IMR-90 (cell line): ENCODE data around the gene ENDOU. TPM values are rescaled to one million over a fixed set of nuclear protein-coding genes. Genes with fewer than 3 reads are reported as not detected.

Experiments used
- ATAC-seq: fragments of 200-7000 bp; cut with Tn5 transposase; 2 replicates; pipeline ENCODE4 v1.9.1; 2020; ENCODE audit warnings: low read depth, mild to moderate bottlenecking, moderate library complexity
- BruUV-seq: library from RNA; stranded (reverse); fragments of 400-500 nt; replicated peaks from 2 replicates; lab custom pipeline; 2021; lab: Mats Ljungman, UMichigan
- CTCF ChIA-PET: fragments of 300-600 bp; formaldehyde crosslinking; extraction: SDS; loops from one replicate; lab custom pipeline; 2021; ENCODE audit warnings: antibody characterized with exemption; lab: Yijun Ruan, JAX
- POLR2A ChIA-PET: fragments of 300-600 bp; sonication (Branson Sonifier 250); formaldehyde crosslinking; loops from one replicate; lab custom pipeline; 2022; ENCODE audit warnings: antibody characterized with exemption; ENCODE audit not compliant: unreplicated experiment; lab: Charles Lee
- DNase-seq: peaks from one replicate; pipeline ENCODE4 v3.0.0; 2013
- H2AFZ ChIP-seq: replicated peaks from 2 replicates; pipeline ENCODE3; 2013; ENCODE audit warnings: low read length, mild to moderate bottlenecking; ENCODE audit not compliant: poor library complexity
- H2AK5ac ChIP-seq: 2 replicates; pipeline ENCODE4 v1.6.1; 2013; ENCODE audit warnings: low read depth, low read length, inconsistent platforms
- H2AK9ac ChIP-seq: replicated peaks from 2 replicates; pipeline ENCODE3; 2013; ENCODE audit warnings: mild to moderate bottlenecking, low read depth, low read length, moderate library complexity; ENCODE audit not compliant: poor library complexity
- H2BK120ac ChIP-seq: 2 replicates; pipeline ENCODE4 v1.6.1; 2013; ENCODE audit warnings: low read depth, low read length, inconsistent platforms
- H2BK15ac ChIP-seq: 3 replicates; pipeline ENCODE4 v1.6.1; 2013; ENCODE audit warnings: low read depth, low read length, inconsistent platforms
- H2BK20ac ChIP-seq: 2 replicates; pipeline ENCODE4 v1.6.1; 2013; ENCODE audit warnings: low read depth, mild to moderate bottlenecking, inconsistent platforms, low read length, moderate library complexity
- H2BK5ac ChIP-seq: 2 replicates; pipeline ENCODE4 v1.6.1; 2013; ENCODE audit warnings: mild to moderate bottlenecking, low read depth, low read length, inconsistent platforms; ENCODE audit not compliant: poor library complexity, severe bottlenecking
- H3K14ac ChIP-seq: replicated peaks from 2 replicates; pipeline ENCODE4 v1.6.1; 2013; ENCODE audit warnings: low read depth, low read length, inconsistent platforms
- H3K18ac ChIP-seq: 2 replicates; pipeline ENCODE4 v1.6.1; 2013; ENCODE audit warnings: low read depth, low read length, control low read depth
- H3K23ac ChIP-seq: 2 replicates; pipeline ENCODE4 v1.6.1; 2013; ENCODE audit warnings: low read depth, low read length, inconsistent platforms
- H3K27ac ChIP-seq: 2 replicates; pipeline ENCODE4 v1.5.1; 2013; ENCODE audit warnings: mild to moderate bottlenecking, control low read depth, low read length; ENCODE audit not compliant: insufficient read depth
- H3K27me3 ChIP-seq: 2 replicates; pipeline ENCODE4 v1.6.1; 2013; ENCODE audit warnings: low read length; ENCODE audit not compliant: control insufficient read depth, insufficient read depth
- H3K36me3 ChIP-seq: 2 replicates; pipeline ENCODE4 v1.6.1; 2013; ENCODE audit warnings: low read length, mixed read lengths; ENCODE audit not compliant: control insufficient read depth, insufficient read depth
- H3K4ac ChIP-seq: 2 replicates; pipeline ENCODE4 v1.6.1; 2013; ENCODE audit warnings: low read depth, low read length, inconsistent platforms
- H3K4me1 ChIP-seq: 2 replicates; pipeline ENCODE4 v1.6.1; 2013; ENCODE audit warnings: low read length, mixed read lengths; ENCODE audit not compliant: control insufficient read depth, insufficient read depth
- H3K4me2 ChIP-seq: 2 replicates; pipeline ENCODE4 v1.6.1; 2013; ENCODE audit warnings: low read depth, mild to moderate bottlenecking, control low read depth, low read length, moderate library complexity
- H3K4me3 ChIP-seq: 2 replicates; pipeline ENCODE4 v1.5.1; 2013; ENCODE audit warnings: low read depth, mild to moderate bottlenecking, control low read depth, low read length, moderate library complexity; ENCODE audit not compliant: insufficient read depth
- H3K56ac ChIP-seq: 2 replicates; pipeline ENCODE4 v1.6.1; 2013; ENCODE audit warnings: low read length, inconsistent platforms; ENCODE audit not compliant: insufficient read depth; ENCODE audit errors: extremely low read depth
- H3K79me1 ChIP-seq, 2 experiments: 2 replicates each; pipeline ENCODE4 v1.6.1; 2013; ENCODE audit warnings: low read length in 2 of 2, inconsistent platforms in 1 of 2, low read depth in 1 of 2
- H3K9ac ChIP-seq: 2 replicates; pipeline ENCODE4 v1.6.1; 2013; ENCODE audit warnings: low read depth, low read length, control low read depth
- H3K9me1 ChIP-seq: 2 replicates; pipeline ENCODE4 v1.6.1; 2013; ENCODE audit warnings: low read length, inconsistent platforms; ENCODE audit not compliant: insufficient read depth
- H3K9me3 ChIP-seq: 2 replicates; pipeline ENCODE4 v1.6.1; 2013; ENCODE audit warnings: low read length; ENCODE audit not compliant: control insufficient read depth, insufficient read depth
- H4K20me1 ChIP-seq: 2 replicates; pipeline ENCODE4 v1.6.1; 2013; ENCODE audit warnings: low read length, inconsistent platforms; ENCODE audit not compliant: insufficient read depth
- H4K5ac ChIP-seq: 2 replicates; pipeline ENCODE4 v1.6.1; 2013; ENCODE audit warnings: mild to moderate bottlenecking, low read depth, low read length, control low read depth
- H4K8ac ChIP-seq, 2 experiments: 2 replicates each; pipeline ENCODE4 v1.6.1; 2013; ENCODE audit warnings: low read depth in 2 of 2, low read length in 2 of 2, control low read depth in 1 of 2, inconsistent platforms in 1 of 2
- H4K91ac ChIP-seq: 2 replicates; pipeline ENCODE4 v1.6.1; 2013; ENCODE audit warnings: low read depth, low read length, inconsistent platforms; ENCODE audit not compliant: insufficient read depth
- BHLHE40 ChIP-seq: fragments of 150-350 bp; IDR thresholded peaks from 2 replicates; pipeline ENCODE4 v1.6.1; 2016; ENCODE audit warnings: mild to moderate bottlenecking, low read depth, low read length
- CEBPB ChIP-seq: IDR thresholded peaks from 2 replicates; pipeline ENCODE4 v1.6.1; 2012; ENCODE audit warnings: low read depth, low read length, improper control_type of control experiment
- CTCF ChIP-seq: conservative IDR thresholded peaks from 2 replicates; pipeline ENCODE4 v1.5.1; 2012; ENCODE audit warnings: mild to moderate bottlenecking, low read depth, low read length, improper control_type of control experiment
- MAZ ChIP-seq: IDR thresholded peaks from 2 replicates; pipeline ENCODE4 v1.6.1; 2012; ENCODE audit warnings: low read depth, mild to moderate bottlenecking, low read length, improper control_type of control experiment, moderate library complexity, borderline replicate concordance
- POLR2A ChIP-seq: IDR thresholded peaks from 2 replicates; pipeline ENCODE4 v1.6.1; 2012; ENCODE audit warnings: mild to moderate bottlenecking, low read depth, low read length
- RCOR1 ChIP-seq: IDR thresholded peaks from 2 replicates; pipeline ENCODE4 v1.6.1; 2012; ENCODE audit warnings: mild to moderate bottlenecking, low read length, improper control_type of control experiment; ENCODE audit not compliant: insufficient replicate concordance
- WGBS, 2 experiments: methylation state at CpG; one replicate each; pipeline versions ENCODE4 v1.1.5 to v1.1.7; 2013; ENCODE audit warnings: missing lambda C conversion rate in 2 of 2; ENCODE audit not compliant: insufficient read length in 1 of 2; ENCODE audit errors: extremely low coverage in 2 of 2; 5-methylcytosine and 5-hydroxymethylcytosine counted together
- dilution Hi-C: fragments of 300-500 bp; cut with HindIII; formaldehyde crosslinking; loops from one replicate; pipeline ENCODE4 v1.14.3; 2018; ENCODE audit warnings: low sequenced_read_pairs; ENCODE audit not compliant: unreplicated experiment
- in situ Hi-C: fragments of 300-500 bp; cut with MboI; formaldehyde crosslinking; loops from 3 replicates; pipeline ENCODE4 v1.14.3; 2019; ENCODE audit warnings: low sequenced_read_pairs, inconsistent platforms, mixed read lengths
- intact Hi-C: fragments of 100-400 bp; cut with micrococcal nuclease; formaldehyde crosslinking; loops from 2 replicates; pipeline ENCODE4 v1.10.0; 2022
- polyA plus RNA-seq, 3 experiments: library from polyadenylated mRNA; depleted of rRNA; stranded (reverse); fragments of >200 nt; gene quantifications; 2 replicates each; pipeline ENCODE4 v1.2.3, GENCODE V29; 2012; ENCODE audit warnings: low replicate concordance in 1 of 3
- total RNA-seq: library from RNA; depleted of rRNA; stranded (reverse); fragments of >200 nt; gene quantifications from 2 replicates; pipeline ENCODE4 v1.2.3, GENCODE V29; 2012

The ENDOU gene
- total and polyA plus RNA-seq, 2 of the 4 experiments (the other 2 are of a cell fraction), result under 0.01 to 0.09 TPM

- ChIA-PET POLR2A (no interaction called here), CTCF (no interaction called here)
- Histone ChIP-seq H3K4me3 (no peak overlapping the region), H4K5ac (no peak overlapping the region), H2AFZ (no peak overlapping the region), H3K4me2 (no peak overlapping the region), H3K14ac (no peak overlapping the region), H2BK20ac (no peak overlapping the region), H3K79me1 (no peaks in the 10 kb centered on the region), H2AK5ac (no peak overlapping the region), H3K56ac (no peak overlapping the region), H2BK120ac (no peak overlapping the region), H4K20me1 (no peaks in the 10 kb centered on the region), H3K27me3 (peaks cover 32% of the 10 kb centered on the region), H3K4ac (no peak overlapping the region), H4K8ac (no peak overlapping the region), H3K4me1 (peaks cover 2% of the 10 kb centered on the region; the same call in 1 of the 2 replicates), H3K27ac (no peak overlapping the region), H3K23ac (no peak overlapping the region), H3K9me3 (no peaks in the 10 kb centered on the region), H4K91ac (no peak overlapping the region), H2BK5ac (no peak overlapping the region), H2BK15ac (no peak overlapping the region), H2AK9ac (no peak overlapping the region), H3K9ac (no peak overlapping the region), H3K9me1 (no peaks in the 10 kb centered on the region), H3K18ac (no peak overlapping the region), H3K36me3 (no peaks in the 10 kb centered on the region)
- intact Hi-C loops (no loop called here), in situ Hi-C loops (loop anchor here (10.0 kb wide), 1 partner anchor 89 kb away; no protein-coding TSS in a partner anchor), dilution Hi-C loops (no loop called here)
- no peak for TF ChIP-seq MAZ
- no peak for TF ChIP-seq CEBPB
- TF ChIP-seq BHLHE40, result no peak
- TF ChIP-seq RCOR1, result no peak
- TF ChIP-seq POLR2A, result no peak
- no peak for TF ChIP-seq CTCF
- 50% methylated on average over 2 of the region's 5 CpGs; no CpG with 5 or more reads in 1 of the 2 experiments for WGBS, 2 experiments
- DNase-seq (no peak), ATAC-seq (no peak)
- BruUV-seq, result no TSS peak
Measured at GRCh38 chr12:47746073-47746472, 20.8 kb upstream of the ENDOU start.
